ENCODE results near the gene BRD2.
"Not testable (repeated sequence)": the region's sequence is repeated elsewhere in the genome, so short reads cannot be mapped to it uniquely, and the experiment has no call there.

The BRD2 gene

DNA sequence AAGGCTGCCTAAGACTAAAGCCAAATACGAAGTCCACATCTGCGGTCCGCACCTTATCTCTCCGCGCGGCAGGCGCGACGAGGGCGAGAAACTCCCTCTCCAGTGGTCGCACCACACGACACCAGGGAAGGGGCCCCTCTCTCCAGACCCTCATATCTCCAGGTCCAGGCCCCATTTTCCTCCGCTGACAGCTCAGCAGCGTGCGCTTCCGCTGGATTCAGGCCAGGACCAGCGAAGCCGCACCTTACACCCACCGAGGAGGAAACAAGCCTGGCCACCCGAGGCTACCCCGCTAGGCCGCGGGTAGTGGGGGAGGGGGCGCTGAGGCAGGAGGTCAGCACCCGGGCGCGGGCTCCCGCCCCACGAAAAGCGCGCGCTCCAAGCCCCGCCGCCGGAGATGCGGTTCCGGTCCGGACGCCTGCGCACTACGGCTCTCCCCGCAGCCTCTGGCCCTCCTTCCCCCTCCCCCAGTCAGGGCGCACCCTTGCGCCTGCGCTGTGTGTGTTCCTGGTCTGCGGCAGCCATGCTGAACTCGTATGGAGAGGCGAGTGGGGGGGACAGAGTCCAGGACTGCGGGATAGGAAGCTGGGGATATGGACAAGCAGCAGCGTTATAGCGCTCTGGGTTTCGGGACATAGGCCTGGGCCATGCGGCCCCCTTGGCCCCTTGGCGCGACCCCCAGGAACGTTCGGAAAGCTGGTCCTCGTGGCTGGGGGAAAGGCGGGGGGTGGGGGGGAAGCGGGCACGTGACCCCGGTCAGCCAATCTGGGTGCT lies at the start of gene BRD2:
Gene BRD2 (plus strand): TSS at position 502 of the 774 bp plus-strand sequence. CDS start 4,305 bp downstream, outside the sequence.
- peak; percentile 95 to 96 for DNase-seq

DNA sequence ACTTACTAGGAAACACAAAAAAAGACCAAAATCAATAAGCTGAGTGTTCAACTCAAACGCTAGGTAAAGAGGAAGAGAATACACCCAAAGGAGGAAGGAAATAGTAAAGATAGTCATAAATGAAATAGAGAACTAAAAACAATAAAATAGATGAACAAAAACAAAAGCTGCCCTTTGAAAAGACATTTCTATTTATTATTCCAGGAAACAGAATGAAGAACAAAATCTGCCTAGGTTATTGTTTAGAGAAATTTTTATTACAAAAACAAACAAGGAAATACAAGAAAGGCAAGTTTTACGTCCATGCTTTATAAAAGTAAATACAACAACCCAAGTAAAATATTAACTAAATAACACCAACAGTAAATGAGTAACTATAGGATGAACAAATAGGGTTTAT lies 47.7 kb upstream of the BRD2 start:
- no peak for DNase-seq

DNA sequence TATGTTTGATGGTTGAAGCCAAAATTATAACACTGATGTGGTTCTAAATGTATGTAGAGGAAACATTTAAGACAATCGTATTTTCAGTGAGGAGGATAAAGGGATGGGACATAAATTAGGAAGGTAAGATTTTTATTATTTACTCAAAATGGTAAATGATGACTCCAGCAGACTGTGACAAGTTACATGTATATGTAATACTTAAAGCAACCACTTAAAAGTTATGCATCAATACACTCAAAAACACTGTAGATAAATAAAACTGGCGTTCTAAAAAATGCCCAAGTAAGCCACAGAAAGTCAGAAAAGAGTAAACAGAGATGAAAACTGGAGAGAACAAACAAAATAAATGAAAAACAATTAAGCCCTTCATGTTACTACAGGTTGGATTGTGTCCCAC lies 46.3 kb upstream of the BRD2 start:
- DNase-seq: no peak

DNA sequence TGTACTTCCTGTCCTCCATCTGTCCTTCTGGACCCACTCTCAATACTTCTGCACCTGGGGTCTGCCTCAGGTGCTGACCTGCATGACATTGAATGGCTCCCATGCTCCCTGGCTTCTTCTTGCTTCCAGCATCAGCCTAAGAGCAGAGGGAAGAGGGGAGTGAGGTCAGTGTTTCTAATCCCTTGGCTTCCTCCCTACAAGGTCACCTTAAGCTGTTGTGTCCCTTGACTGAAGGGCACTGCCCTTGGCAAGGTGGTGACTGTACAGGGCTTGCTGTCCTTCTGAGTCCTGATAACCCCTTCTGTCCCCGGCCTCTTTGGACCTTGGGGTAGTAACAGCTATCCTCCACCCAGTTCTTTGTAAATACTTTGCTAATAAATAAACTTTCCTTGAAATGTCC lies 37.2 kb upstream of the BRD2 start:
- no peak for DNase-seq

DNA sequence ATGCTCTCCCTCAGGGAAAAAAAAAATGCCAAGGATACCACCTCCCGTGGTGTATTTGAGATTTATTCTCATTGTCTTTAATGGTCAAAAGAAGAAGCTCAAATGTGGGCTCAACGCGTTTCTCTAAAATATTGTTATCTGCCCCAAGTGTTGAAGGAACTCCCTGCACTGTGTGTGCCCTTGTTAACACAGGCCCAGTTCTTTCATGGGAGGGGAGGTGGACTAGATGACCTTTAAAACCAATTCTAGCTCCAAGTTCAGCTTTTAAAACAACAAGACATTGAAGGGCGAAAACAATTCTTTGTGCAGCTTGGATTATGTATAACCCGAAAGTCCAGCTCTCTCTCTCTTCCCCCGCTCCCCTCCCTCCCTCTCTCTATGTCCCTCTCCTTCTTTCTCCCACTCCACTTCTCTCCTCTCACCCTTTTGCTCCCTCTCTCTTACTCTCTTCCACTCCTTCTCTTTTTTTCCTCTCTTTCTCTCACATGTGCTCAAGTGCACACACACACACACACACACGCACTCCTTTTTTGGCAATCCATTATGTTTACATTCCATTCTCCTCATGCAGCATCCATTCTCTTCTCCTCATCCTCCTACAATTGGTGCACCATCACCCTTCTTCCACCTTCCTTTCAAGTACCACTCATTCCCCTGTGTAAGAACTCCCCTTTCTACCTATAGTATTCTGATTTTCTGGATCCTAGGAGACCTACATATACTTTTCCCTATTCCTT lies 36.1 kb upstream of the BRD2 start:
- DNase-seq: no peak

DNA sequence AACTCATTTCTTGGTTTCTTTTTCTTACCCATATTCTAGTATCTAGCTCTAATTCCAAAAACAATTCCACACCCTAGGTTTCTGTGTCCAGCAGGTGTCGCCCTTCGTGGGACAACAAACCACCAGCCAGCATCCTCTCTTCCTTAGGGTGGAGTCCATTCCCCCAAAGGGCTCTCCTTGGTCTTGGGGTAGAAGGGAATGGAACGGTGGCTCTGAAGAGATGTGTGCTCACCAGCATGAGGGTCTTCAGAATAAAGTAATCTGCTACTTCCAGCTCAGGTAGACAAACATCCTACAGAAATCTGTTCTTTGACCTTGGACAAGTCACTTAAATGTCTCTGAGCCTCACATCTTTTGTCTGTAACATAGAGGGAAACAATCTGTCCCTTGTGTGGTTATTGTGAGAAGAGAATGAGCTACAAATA lies 34.7 kb upstream of the BRD2 start:
- peak; percentile 84 to 88 for DNase-seq

DNA sequence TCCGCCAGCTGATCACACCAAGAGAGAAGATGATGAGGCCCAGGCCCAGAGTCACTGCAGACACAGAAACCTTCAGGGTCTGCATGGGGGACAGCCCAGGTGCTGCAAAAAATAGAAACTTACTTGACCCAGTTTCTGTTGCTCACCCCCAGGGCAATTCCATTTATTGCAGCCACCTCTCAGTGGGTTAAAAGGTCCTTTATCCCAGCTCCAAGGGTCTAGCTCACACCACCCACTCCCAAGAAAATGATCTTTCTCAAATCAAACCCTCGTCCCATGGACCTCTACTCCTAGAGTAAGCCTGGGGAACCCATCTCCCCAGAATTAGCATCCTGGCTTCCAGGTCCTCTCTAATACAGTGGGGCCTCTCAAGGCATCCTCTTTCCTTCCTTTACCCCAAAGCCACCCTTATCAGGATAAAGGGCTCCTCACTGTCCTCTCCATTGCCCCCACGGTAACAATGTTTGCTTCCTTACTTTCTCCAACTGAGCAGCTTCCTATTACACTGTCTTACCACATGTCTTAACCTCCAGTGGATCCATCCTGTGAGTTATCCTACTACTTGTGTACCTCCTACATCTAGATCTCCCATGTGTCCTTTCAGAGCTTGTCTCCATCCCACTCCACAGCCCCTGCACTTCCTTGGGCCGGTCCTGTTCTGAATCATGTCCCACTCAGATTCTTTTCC lies 32.7 kb upstream of the BRD2 start:
- DNase-seq: no peak

DNA sequence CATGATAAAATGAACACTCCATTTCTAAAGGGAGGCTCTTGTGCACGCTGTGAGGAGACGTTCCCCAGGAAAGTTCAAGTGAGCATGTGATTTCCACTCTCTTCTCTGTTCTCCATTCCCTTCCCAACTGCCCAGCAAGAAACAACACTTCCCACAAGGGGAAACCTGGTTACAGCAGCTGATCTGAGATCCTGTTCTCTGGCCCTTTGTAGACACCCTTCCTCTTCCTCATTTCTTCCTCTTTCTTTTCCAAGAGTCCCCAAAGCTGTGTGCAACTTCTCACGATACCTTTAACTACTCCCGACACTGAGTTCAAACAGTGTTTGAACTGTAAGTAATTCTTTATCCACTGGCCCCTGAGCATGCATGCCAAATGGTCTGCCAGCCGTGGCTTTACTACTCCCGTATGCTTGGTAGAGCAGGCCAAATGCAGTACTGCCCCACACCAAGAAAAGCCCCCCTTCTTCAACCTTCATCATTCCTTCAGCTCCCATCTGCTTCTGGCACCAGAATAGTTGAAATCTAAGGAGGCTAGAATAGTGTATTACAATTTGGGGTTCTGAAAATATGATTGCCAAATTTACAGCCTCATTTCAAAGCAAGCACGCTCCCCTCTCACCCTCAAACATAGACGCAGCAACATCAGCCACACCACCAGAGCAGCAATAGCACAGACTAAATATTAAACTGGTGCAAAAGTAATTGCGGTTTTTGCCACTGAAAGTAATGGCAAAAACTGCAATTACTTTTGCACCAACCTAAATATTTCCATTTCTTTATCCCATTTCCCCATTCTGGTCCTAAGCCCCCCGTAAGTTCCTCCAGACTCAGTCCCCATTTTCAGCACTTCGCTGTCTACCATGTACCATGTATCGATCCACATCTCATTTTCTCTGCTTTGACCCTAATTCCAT lies 31.9 kb upstream of the BRD2 start:
- no peak for DNase-seq

DNA sequence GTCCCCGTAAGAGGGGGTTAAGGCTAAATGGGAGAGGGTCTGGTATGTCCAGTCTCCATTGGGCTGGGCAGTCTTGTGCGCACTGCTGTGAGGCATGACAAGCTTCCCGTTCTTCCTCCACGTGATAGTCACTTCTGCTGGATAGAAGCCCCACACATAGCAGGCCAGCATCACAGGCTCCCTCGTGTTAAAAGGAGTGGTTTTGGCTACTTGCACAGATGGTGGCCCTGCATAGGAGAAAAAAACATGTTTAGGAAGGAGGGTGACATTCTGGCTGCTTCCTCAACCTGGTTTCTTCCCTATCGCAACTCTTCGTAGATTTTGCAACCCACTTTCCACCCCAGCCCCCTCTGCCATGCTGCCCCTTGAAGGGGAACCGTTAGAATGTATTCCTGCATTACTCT lies 31.2 kb upstream of the BRD2 start:
- no peak for DNase-seq

DNA sequence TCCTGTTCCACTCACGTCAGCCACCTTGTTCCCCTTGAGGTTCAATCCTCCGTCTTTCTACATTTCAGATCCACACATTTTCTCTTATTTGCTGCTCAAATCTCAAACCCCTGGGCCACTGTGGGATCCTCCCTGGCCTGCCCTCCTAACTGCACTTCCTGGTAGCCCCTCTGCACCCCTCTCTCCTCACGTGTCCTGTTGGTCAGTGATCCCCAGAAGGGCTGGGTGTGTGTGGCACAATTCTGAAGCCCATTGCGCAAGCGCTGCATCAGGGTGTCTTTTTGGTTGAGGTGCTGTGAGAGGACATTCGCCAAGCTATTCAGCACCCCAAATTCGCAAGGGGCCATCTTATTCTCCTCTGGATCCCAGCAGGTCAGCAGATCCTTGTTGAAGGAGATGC lies 29.9 kb upstream of the BRD2 start:
- no peak for DNase-seq

DNA sequence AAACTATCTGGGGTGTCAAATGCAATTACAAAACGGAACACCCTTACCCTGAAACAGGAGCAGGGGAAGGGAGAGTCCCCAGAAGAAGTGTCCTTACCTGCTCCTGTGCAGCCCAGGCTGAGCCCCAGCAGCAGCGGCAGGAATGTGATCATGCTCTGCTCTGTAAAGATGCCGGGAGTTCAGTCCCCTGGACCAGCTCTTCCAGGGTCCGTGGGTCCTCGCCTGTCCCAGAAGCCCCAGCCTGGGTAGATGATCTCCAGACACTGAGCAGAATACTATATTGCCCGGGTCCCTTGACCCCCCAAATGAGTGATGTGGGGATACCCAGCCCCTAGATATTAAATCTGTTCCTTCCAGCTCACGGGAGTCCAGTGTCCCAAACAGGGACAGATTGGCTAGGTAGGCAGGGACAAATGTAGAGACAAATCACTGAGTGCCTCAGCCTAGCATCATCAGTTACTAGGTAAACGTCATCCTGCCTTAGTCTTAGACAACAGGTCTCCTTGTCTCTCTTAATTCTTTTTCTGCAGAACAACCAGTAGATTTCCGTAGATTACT lies 27.7 kb upstream of the BRD2 start, which contains the start of gene HLA-DMB:
Gene HLA-DMB (minus strand): TSS at position 373 of the 558 bp plus-strand sequence. CDS start 221 bp downstream, at position 152.
- peak; percentile 25 to 41 for DNase-seq

DNA sequence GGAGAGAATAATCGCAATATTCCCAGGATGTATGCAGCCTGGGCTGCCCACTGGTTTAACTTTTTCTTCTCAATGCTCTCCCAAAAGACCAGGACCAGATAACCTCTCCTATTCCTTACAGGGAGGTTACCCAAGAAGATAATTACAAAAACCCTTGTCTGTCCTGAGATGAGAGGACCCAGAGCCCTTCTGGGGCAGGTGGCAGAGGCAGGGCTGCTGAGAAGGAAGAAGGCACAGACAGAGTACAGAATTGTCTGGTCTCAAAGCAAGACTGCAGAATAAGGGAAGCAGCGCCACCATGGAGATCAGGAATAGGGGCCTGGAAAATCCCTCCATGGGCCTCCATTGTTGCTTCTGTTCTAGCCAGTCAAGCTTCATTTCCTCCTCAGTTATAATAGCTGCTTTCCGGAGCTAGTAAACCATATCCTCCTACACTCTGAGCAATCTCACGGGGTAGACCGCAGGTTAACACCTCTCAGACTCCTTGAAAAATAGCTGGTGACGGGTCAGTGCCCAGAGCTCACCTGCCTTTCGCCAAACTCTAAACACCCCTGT lies 27.1 kb upstream of the BRD2 start:
- peak; percentile 37 to 51 for DNase-seq

DNA sequence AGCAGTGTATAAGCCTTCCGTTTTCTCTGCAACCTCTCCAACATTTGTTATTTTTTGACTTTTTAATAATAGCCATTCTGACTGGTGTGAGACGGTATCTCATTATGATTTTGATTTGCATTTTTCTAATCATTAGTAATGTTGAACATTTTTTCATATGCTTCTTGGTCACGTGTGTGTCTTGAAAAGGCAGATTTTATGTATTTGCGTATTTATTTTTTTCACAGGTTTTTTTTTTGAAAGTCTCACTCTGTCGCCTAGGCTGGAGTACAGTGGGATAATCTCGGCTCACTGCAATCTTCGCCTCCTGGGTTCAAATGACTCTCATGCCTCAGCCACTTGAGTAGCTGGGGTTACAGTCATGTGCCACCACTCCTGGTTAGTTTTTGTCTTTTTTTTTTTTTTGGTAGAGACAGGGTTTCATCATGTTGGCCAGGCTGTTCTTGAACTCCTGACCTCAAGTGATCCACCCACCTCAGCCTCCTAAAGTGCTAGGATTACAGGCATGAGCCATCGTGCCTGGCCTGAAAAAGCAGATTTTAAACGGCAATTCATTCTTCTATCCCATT lies 25.8 kb upstream of the BRD2 start:
- not testable (repeated sequence) for DNase-seq

DNA sequence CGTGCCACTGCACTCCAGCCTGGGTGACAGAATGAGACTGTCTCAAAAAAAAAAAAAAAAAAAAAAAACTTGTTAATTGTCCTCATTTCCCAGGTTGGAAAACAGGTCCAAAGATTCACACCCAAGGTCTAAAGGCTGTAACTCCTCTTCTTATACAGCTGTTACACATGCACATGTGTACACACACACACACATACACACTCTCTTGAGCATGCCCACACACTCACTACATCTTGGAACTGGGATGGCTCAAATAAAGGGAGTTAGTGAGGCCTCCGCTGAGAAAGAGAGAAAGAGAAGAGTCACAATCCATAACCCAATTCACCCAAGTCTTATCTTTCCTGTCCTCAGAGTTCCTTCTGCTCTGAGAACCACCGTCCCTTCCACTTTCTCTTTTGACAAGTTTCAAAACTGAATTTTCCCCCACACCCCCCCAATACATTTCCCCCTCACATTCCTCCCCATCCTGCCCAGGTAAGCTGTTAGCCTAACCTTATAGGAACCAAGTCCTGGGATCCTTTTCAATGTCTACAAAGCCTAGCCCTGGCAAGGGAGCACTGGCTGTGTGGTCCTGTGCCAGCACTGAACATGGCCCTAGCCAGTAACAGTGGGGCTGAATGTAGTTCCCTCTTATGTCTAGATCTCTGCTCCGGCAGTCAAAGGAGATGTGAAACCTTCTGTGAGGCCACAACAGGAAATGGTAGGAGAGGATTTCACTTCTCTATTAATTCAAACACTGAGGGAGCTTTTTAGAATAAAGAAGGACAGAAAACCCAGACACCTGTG lies 24.3 kb upstream of the BRD2 start:
- DNase-seq: peak; percentile 33 to 38

DNA sequence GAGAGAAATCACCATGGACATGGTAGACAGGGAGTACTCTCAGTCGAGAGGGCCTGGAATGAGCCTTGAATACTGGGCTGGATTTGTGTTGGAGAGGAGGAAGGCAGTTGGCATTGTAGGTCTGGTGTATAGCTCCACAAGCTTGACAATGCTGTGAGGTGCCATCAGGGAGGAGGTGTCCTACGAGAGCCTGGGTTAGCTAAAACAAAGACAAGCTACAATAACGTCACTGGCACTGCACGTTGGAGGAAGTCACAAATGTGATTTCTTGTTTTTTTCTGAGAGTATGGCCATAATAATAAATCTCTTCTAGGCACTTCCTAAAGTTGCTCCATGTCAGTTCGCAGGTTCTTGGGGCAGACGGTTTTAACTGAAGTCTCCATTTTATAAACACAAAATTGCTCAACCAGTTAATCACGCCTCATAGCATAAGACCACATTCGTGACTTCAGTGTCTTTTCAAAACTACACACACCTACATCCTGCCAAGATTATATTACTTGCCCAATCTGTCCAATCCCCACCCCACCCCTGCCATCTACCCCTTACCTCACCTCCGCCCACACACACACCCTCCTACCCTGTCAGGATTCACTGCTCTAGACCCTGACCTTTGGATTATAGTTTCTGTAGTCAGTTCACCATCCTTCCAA lies 23.2 kb upstream of the BRD2 start:
- DNase-seq: peak in 1 of 2 experiments; percentile 32

DNA sequence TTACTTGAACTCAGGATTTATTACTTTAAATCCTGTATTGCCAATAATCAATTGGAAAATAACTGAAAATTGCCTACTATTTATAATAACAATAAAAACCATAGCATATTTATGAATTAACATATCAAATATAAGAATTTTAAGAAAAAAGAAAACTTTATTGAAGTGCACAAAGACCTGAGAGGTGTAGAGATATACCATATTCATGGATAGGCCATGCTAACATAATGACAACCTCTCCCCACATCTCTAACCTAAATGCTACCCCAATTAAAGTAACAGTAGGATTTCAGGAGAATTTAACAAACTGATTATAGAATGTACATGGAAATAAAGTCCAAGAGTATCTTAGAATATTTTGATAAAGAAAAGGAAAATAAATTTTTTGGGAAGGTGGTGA lies 22.4 kb upstream of the BRD2 start:
- no peak for DNase-seq

DNA sequence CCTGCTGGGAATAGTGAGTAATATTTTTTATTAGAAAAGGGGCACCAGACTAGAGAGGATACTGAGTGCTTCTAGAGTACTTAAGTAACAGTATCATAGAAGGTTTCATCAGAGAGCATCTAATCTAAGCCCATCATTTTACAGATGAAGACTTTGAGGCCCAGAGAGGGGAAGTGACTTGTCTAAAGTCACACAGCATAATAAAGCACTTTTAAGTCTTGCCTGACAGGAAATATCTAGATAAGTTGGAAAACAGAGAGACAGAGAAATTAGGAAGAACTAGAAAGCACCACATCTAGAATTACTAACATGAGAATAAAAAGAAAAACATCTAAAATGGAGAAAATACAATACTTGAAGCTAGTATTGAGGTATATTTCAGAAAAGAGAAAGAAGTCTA lies 21.5 kb upstream of the BRD2 start:
- DNase-seq: no peak

DNA sequence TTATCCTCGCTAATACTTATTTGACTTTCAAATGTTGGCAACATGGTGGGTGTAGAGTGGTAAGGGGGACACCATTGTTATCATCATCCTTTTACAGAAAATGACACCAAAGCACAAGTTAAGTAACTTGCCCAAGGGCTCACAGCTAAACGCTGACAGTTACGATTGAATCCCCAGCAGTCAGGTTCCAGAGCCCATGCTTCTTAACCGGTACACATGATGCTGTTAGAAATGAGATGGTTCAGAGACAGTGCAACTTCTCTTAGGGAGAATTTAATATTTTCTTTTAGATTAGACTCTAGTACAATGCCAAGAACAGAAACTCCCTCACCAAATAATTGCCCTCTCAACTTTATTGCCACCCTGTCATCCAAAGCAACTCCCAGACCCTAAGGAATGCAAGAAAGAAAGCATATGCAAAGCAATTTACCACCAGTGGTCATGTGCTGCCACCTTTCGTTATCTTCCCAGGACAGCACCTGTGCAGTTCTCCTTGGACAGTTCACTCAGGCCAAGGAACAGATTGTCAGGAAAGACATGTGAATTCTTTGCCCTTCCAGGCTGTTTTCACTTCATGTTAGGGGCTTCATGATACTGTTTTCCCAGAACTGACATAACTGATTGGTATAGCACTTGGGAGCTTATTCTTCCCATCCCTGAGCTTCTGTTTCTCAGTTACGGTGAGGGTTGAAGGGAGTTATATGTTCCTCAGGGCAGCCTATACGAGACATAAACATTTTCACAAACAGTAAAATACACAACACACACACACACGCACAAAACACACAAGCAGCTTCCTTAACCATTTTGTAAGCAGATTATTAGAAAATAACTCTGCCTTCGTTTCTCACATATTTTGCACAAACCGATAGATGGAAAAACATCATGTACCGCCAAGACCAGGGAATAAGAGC lies 20.6 kb upstream of the BRD2 start:
- DNase-seq: peak in 1 of 2 experiments; percentile 39

DNA sequence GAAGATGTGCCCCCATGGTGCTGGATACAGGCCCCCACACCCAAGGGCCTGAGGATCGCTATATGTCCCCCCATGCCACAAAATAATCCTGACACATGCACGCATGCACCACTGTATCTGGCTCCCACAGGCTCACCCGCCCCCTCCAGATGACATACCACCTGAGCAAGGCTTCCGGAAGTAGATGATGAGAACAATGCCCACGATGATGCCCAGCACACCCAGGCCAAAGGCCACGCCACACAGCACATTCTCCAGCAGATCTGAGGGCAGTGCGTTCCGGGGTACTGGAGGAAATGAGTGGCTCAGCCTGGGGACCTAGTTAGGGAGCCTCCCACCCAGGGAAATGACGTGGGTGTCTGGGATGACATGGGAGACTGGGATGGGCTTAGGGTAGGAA lies 19.3 kb upstream of the BRD2 start:
- no peak for DNase-seq
